HG03159 (cell line): ENCODE measurements around the gene VPS16.
"Not testable (repeated sequence)": the region's sequence is repeated elsewhere in the genome, so short reads cannot be mapped to it uniquely, and the experiment has no call there.

Experiments
- ATAC-seq: cut with Tn5 transposase; IDR thresholded peaks from one replicate; pipeline ENCODE4 v1.9.1; 2021; ENCODE audit warnings: mild to moderate bottlenecking, moderate library complexity; ENCODE audit not compliant: unreplicated experiment

Gene VPS16

GRCh38 chr20:2892376-2892775 is 51.8 kb downstream of the VPS16 start:
- no peak for ATAC-seq

GRCh38 chr20:2894221-2894620 is 53.7 kb downstream of the VPS16 start:
- no peak for ATAC-seq

- not testable (repeated sequence) for ATAC-seq
These were observed 54.6 kb downstream of the VPS16 start for GRCh38 chr20:2895154-2895553.

GRCh38 chr20:2899243-2899642 is 58.7 kb downstream of the VPS16 start:
- ATAC-seq: no peak

GRCh38 chr20:2900845-2901592 is 60.5 kb downstream of the VPS16 start:
- no peak for ATAC-seq

- no peak for ATAC-seq
These were observed 61.7 kb downstream of the VPS16 start for GRCh38 chr20:2902291-2902690.

- ATAC-seq: no peak
These were observed 62.3 kb downstream of the VPS16 start for GRCh38 chr20:2902818-2903217.

GRCh38 chr20:2903686-2904085 is 63.1 kb downstream of the VPS16 start:
- ATAC-seq: no peak

GRCh38 chr20:2907519-2907918 is 67.0 kb downstream of the VPS16 start:
- ATAC-seq: no peak

GRCh38 chr20:2909953-2910352 is 69.4 kb downstream of the VPS16 start:
- no peak for ATAC-seq

GRCh38 chr20:2911200-2911599 is 70.7 kb downstream of the VPS16 start:
- ATAC-seq: no peak

GRCh38 chr20:2914160-2914559 is 73.6 kb downstream of the VPS16 start:
- no peak for ATAC-seq
